Right ventricle myocardium superior (tissue), 1 donor: Measurements from ENCODE around the gene RIPK4. TPM values are rescaled to one million over a fixed set of nuclear protein-coding genes. Genes with fewer than 3 reads are reported as not detected.
A peak's percentile ranks its signal among the peaks of the same experiment; 100 is the strongest.

Experiments used
- ATAC-seq: fragments of 200-7000 bp; cut with Tn5 transposase; one replicate; pipeline ENCODE4 v1.9.1; 2020; ENCODE audit warnings: mild to moderate bottlenecking; ENCODE audit not compliant: poor library complexity
- DNase-seq: peaks from one replicate; pipeline ENCODE4 v3.0.0-alpha.2; 2020
- intact Hi-C: fragments of 100-400 bp; cut with DNase I; formaldehyde crosslinking; loops from one replicate; pipeline ENCODE4 v1.11.2; 2022
- total RNA-seq: library from RNA; stranded (reverse); fragmentation: NEBNext Ultra II Directional; extraction: Animal tissue kit (Norgen Biotek cat#: 25700); gene quantifications from one replicate; pipeline ENCODE4 v1.2.1, GENCODE V29; 2021
- donor health status: DM: no; HTN: yes; CAD: no; lungs with severe emphysema.

Gene RIPK4
- total RNA-seq, 1 donor from 2014 or later, result 0.08 TPM

DNA sequence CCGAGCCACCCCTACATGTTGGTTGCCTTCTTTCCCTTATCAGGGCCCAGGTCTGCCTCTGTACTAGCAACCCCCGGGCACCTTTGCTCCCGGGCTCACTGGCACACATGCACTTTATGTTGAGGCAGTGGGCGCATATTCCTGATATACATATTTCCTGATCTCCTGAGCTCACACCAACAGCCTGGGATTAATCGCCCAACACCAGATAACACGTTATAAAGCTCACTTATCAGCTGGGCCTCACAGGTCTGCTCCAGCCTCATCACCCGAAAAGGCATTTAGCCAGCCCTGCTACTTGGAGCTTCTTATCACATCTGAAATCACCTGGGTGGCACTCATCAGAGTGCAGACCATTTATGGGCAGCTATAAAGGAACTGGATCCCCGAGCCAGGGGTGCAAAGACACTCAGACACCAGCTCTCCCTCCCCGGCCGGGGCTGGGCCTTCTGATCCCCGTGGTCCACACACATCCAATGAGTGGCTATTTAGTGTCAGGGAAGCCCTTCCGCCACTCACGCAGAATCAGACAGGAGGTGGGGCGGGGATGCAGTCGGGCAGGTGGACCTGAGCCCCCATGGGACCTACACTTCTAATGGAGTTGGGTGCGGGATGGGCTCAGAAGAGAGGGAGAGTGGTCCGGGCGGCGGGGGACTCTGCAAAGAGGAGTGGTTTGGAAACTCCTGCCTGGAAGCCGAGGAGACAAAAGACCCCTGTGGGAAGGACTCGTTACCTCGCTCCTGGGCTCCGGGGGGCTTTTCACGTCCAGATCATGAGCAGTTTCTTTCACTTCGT is 21.6 kb downstream of the RIPK4 start:
- intact Hi-C loops, result no loop called here
- DNase-seq, result peak; percentile 38

DNA sequence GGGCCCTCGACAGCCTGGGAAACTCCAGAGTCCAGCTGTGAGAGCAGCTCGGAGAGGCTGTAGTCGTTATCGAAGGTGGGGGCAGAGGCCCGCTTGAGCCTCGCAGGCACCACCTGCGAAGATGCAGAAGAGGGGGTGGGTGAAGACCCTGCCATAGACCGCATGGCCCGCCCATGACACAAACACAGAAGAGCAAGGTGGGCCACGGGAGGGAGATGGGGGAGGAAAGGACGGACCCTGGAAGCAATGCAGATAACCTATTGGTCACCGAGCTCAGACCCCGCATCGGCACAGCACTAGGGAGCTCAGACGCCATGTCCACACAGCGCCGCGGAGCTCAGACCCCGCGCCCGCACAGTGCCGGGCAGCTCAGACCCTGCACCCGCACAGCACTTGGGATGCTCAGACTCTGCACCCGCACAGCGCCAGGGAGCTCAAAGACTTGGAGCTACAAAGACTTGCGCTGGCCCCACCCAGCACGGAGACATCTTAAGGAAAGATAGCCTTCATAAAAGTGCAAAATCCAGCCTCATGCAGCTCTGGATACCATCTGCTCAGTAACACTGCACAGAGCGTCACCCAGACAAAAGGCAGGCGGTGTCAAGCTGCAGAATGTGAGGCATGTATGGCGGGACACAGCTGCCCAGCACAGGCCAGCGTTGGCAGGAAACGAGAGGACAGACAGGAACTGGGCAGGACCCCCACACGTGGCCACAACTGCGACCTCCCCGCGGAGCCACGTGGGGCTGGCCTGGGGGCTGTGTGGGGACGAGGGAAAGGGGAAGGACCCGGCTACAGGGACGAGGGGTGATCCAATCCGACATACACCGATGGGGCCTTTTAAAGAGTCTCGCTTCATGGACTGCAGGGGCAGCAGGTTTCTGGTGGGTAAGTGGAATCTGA is 22.6 kb downstream of the RIPK4 start:
- intact Hi-C loops, result no loop called here
- DNase-seq (peak; percentile 17), ATAC-seq (no peak)

More for the DNA sequence above, 21.6 kb downstream of the RIPK4 start:
- ATAC-seq, result no peak

DNA sequence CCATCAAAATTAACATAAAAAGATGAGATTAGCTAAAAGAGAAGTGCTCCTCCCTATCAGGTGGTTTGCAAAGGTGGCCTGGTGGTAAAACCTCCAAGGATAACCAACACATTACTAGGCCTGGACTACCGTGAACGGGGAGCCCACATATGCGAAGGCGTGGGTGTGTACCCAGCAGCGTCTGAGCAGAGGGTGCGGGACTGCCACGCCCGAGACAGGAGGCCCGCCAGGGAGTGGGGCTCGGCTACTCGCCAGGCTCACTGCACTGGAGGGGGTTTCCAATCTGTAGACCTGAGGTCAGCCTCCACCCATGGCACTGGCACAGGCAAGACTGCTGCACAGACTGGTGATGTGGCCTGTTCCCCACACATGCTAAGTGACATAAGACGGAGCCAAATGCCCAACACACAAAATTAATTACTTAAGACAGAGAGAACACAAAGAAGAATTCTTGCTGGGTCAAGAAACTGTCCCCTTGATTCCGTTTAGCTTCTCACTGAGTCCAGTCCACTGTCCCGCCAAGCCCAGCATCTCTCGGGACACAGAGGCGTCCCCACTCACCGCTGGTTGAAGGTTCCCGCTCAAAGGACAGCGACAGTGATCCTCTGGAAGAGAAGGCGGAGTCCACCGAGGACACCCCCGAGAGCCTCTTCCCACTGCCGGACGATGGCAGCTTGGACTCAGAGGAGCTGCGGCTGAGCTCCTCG is 23.4 kb downstream of the RIPK4 start:
- ATAC-seq, result no peak
- DNase-seq, result no peak
- intact Hi-C loops, result no loop called here

DNA sequence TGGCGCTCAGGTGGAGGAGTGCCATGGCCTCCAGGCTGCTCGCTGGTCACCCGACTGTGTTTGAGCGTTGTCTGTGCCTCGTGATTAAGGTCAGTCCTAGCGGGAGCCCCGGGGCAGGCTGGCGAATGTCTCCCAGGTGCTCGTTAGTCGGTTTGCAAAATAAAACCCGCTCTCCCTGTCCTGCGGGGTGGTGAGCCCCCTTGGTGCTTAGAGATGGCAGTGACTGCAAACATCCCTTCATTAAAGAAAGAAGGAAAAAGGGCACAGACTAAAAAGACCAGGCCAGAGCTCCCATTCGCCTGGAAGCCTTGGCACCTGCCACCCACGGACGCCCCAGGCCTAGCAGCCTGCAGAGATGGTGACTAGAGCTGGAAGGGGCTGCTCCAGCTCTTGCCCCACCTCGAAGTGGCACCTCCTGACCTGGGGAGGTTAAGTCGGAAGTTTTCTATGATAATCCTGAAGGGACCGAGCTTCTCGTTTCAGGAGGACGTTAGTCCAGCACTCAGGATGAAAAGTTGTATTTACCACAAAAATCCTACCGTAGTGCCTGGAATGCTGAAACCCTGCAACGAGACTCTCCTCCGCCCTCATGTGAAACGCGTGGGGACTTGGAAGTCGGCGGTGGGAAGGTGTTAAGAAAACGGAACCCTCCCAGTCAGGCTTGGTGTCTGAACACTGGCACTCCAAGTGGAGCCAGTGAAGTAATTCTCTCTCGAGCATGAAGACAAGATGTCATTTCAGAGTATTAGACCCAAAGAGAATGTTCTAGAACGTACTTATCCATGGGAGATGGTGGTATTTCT is 24.6 kb downstream of the RIPK4 start:
- intact Hi-C loops, result no loop called here
- ATAC-seq (no peak), DNase-seq (no peak)

DNA sequence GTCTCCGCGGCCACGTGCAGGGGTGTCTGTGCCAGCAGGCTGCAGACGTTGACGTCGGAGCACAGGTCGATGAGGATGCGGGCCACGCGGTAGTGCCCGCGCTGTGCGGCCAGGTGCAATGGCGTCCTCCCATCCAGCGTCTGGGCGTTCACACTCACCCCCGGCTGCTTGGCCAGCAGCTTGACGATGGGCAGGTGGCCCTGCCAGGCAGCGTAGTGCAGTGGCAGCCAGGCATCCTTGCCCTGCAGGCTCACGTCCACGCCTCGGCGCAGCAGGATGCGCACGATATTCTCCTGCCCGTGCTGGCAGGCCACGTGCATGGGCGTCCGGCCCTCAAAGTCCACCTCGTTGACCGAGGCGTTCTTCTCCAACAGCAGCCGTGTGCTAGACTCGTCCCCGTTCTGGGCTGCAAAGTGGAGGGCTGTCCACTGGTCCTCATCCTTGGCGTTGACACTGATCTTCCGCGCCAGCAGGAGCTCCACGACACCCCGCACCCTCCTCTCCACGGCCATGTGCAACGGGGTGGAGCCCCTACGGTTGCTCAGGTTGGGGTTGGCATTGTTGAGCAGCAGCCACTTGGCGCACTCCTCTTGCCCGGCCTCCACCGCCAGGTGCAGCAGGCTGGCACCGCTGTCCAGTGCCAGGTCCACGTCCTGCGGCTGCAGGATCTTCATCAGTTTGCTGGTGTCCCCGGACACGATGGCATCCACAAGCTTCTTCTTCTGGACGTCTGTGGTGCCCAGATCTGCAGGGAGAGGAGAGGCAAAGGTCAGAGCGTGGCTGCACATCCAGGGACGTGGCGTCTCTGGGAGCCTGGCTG is 25.4 kb downstream of the RIPK4 start:
- DNase-seq (no peak), ATAC-seq (no peak)
- intact Hi-C loops, result no loop called here

DNA sequence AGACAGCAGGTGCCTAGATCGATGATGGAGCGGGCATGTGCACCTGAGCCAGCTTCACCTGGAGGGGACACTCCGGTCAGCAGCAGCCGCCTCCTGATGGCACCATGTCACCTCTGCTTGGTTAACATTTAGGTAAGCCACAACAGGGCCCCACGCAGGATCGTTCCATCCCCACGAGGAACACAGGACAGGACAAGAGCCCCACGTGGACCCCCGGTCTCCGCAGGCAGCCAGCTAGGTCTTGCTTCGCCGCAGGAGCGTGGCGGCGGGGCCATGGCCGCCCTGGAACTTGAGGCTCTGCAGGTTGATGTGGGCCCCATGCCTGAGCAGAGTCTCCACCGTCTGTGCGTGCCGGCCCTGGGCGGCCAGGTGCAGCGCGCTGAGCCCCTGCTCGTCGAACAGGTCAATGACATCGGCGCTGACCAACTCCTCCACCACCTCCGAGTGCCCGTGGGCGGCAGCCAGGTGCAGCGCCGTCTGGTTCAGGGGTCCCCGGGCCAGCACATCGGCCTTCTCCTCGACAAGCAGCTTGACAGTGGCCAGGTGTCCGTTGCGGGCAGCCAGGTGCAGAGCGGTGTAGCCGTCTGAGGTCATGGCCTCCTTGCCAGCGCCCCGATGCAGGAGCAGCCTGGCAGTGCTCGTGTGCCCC is 26.1 kb downstream of the RIPK4 start:
- intact Hi-C loops, result no loop called here
- DNase-seq (no peak), ATAC-seq (no peak)

DNA sequence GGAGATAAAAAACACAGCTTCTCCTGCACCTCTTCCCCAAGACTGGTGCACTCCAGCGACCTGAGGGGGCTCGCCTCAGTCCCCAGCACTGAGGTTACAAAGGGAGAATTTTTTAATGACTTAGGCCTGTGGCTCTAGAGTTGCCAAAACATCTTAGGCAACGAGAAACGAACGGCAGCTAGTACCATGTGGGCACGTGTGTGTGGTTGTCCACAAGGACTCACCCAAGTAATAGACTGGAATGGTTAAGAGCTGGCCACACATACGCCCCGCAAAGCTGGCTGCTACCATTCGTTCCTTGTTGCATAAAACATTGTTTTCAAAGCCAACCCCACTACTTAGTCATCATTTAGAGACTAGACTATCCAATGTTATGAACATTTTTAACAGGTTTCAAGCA is 26.9 kb downstream of the RIPK4 start:
- intact Hi-C loops, result no loop called here
- no peak for ATAC-seq
- no peak for DNase-seq

DNA sequence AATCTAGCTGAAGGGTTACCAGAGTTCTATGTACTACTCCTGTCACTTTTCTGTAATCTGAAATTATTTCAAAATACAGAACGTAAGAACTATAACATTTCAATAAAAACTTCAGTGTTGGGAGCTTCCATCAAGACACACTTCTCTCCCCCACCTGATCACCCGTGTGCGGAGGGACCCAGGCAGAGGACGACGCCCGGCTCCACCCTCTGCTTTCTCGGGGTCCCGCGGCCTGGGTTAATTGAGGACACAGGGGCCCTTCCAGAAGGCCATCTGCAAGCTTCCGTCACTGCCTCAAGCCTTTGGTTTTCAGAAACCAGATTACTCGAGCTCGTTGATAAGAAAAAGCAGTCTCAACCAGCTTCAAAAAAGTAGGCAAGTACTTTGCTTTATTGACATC is 27.8 kb downstream of the RIPK4 start:
- intact Hi-C loops, result no loop called here
- ATAC-seq (no peak), DNase-seq (no peak)

DNA sequence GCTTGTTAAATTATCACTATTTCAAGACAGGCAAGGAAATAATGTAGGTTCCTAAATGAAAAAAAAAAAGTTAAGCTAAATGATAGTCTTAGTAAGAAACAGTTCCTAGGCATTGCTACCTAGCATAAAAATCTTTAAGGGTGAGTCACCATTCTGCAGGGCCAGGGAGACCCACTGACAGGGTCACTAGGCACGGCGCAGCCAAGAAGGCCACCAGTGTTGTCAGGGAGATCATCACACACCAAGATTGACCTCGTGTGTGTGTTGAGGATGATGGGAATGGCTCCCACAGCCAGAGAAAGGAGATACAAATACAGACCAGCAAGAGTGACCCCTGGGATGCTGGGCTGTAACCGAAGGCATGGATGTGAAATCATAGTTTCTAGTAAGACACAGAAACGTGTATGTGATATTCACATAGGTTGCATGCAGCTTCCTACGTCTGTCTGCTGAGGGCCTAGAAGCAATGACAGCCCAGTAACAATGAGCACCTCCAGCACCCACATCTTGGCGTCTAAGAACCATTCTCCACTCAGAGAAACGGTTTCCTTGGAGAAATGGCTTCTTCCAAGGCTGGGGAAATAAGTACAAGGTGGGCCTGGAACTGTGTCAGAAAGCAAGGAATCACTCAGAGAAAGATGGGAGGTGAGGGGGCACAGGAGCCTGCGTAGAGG is 29.1 kb downstream of the RIPK4 start:
- intact Hi-C loops, result no loop called here
- DNase-seq (no peak), ATAC-seq (no peak)

DNA sequence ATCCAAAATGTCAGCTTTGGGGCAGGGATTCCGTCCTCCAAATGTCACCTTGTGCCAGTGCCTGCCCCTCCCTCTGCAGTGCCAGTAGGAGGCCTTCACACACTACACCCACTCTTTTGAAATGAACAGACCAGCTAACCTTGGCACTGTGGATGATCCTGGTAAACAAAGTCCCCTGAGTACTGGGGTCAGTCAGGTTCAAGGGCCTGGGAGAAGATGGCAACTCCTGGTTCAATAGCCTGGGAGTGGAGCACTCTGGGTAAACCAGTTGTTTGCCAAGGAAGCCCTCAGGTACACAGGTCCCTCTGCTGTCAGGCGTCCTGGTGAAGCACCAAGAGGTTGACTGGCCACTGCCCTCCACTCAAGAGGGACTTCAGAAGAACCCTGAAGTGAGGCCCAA is 30.4 kb downstream of the RIPK4 start:
- no peak for DNase-seq
- intact Hi-C loops, result no loop called here
- no peak for ATAC-seq

DNA sequence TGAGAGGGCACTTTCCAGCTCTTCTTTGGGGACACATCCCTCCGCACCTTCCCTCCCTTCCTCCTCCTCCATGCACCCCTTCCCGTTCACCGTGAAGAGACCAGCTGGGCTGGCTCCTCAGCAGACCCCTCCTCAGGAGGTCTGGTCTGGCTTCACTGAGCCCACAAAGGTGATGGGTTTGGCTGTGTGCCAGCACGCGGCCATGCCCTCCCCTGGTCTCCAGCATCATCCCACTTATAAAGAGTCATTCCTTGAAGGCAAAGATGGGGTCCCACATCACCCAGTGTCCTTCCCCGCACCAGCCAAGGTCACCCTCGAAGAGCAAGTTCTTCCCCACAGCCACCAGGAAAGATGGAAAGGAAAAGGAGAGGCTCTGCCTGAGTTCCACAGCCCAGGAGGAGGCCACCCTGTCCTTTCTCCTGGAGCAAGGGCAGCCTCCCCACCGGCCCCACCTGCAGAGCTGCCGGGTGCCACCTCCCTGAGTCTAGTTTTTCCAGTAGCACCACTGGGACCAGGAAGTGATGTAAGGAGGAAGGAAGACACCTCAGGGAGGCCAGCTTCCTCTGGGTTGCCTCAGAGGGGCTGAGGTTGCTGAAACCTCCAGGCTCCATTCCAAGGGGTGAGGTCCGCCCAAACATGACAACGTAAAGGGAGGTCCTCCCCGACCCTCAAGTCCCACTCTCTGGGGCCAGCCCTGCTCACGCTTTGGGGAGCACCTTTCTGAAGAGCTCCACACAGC is 32.7 kb downstream of the RIPK4 start:
- intact Hi-C loops, result no loop called here
- DNase-seq (no peak), ATAC-seq (no peak)

DNA sequence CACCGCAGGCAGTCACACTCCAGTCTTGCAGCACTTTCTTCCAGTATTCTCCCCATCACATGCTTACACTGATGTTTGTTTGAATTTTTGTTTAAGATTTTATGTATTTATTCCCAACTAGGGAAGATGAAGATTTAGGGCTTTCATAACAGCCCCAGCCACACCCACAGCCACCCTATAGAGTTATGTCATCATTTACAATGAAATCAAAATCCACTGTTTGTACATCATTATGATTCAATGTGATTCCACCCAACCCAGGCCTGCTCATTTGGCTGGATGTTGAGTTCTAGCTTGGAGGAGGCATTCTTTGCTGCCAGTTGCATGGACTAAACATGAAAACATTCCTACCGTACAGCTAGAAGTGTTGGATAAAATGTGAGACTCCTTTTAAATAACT is 35.8 kb downstream of the RIPK4 start:
- DNase-seq (no peak), ATAC-seq (no peak)
- intact Hi-C loops, result no loop called here

DNA sequence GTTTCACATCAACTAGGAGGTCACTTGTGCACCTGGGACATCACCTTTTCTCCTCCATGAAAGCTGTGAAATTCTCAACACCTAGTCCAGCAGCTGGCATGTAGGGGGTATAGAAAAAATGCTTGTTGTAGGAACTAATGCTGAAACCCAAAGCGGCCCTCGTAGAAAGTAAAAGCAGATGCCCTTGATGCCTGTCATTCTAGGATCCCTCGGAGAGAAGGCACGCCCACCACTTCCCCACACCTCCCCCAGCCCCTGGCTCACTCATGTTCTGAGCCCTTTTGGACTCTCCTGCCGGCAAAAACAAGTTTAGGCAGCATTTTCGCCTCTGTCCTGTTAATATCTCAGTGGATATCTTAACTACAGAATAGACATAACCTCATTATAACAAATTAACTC is 36.5 kb downstream of the RIPK4 start:
- intact Hi-C loops, result no loop called here
- ATAC-seq (no peak), DNase-seq (no peak)

DNA sequence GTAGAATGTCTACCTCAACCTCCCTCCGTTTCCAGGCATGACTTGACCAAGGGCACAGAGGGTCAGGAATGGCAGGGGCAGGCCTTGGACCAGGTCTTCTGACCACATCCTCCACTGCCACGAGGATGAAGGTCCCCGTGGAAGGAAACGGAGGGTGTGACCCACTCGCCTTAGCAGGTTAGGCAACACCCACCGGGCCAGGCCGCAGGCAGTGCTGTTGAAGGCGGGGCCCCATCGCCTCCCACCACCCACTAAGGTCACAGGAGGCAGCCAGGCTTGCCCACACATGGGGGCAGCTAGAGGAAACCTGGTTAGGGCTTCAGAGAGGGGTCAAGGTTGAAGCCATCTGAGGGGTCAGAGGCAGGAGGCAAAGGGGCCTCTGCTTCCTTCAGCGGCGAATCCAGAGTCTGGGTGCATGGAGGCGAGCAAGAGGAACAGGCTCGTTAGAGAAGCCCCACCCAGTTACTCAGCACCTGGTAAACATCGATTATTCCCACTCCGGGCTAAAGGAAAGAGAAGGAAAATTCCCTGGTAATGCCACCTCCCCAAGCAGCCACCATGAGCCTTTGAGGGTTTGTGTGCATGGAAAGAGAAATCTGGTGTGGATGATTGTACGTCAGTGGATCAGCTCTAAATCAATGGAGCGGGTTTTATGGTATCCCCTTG is 37.0 kb downstream of the RIPK4 start:
- DNase-seq, result no peak
- intact Hi-C loops, result no loop called here
- ATAC-seq, result no peak

DNA sequence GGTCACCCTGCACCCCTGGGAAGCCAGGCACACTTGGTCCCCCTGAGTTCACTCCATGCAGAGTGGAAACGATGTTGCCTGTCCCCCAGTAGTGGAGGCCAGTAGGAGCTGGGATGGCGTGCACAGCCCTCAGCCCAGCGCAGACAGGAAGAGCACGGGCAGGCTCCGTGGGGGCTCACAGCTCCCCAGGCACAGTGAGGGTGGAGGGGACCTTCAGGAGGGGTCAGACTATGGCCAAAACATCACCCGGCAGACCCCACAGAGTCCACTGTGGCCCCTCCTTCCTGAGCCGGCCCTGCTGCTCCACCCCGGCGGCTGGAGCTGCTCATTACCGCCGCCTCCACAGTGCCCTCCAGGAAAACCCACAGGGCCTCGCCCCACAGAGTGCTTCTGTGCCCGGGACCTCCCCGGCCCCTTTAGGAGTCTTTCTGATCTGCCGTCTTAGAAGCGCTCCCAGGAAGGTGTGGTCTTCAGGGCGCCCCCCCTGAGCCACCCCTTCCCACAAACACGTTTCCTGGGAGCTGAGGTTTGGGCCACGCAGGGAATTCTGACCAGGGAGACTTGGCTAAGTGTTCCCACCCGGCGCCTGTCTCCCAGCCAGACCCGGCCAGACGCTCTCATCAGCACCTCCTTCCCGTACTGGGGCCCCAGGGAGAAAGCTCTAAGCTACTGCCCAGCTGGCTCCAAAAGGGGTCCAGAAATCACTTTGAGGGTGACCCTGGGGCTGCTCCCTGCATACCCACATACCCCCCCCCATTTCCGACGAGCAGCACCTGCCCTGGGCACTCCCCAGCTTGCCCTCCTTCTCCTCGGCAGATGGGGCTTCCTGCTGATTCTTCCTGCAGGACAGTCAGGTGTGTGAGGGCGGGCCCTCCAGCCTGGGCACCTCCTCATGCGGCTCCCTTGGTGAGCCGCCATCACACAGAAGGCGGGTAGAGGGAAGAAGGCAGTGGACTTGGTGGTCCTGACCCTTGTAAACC is 38.8 kb downstream of the RIPK4 start:
- ATAC-seq (no peak), DNase-seq (no peak)
- intact Hi-C loops, result no loop called here
